ENCODE measurements around the gene EWSR1.

The EWSR1 gene

GRCh38 chr22:29267858-29268510 is at the start of gene EWSR1, which contains the start of gene RHBDD3 (continued):
- TF ChIP-seq ZNF148 (tag by site-specific recombination; IDR thresholded peaks at IDR 0.05; ENCODE audit: borderline replicate concordance) (0 out of 2 replicates have a peak, but pooled peaks have one; percentile 21), ZNF76 (tag by site-specific recombination; IDR thresholded peaks at IDR 0.05; ENCODE audit: borderline replicate concordance, low read depth) (peak; percentile 60), ZBTB20 (tag by site-specific recombination; IDR thresholded peaks at IDR 0.05) (0 out of 2 replicates have a peak, but pooled peaks have one; percentile 7), ZNF239 (tag by site-specific recombination; IDR thresholded peaks at IDR 0.05) (no peak), SALL2 (tag by site-specific recombination; IDR thresholded peaks at IDR 0.05; ENCODE audit: borderline replicate concordance) (no peak), KLF7 (tag by site-specific recombination; IDR thresholded peaks at IDR 0.05; ENCODE audit: borderline replicate concordance) (0 out of 2 replicates have a peak, but pooled peaks have one; percentile 10), ZNF585B (tag by site-specific recombination; IDR thresholded peaks at IDR 0.05) (no peak), AEBP2 (tag by site-specific recombination; IDR thresholded peaks at IDR 0.05; ENCODE audit: borderline replicate concordance) (peak; percentile 23; the same call in 1 of the 2 replicates), SCRT2 (tag by site-specific recombination; IDR thresholded peaks at IDR 0.05) (peak; percentile 49), ZBTB8A (tag by site-specific recombination; IDR thresholded peaks at IDR 0.05) (peak; percentile 83), ZNF121 (tag by site-specific recombination; IDR thresholded peaks at IDR 0.05) (no peak; the same call in 1 of the 2 replicates), ZNF701 (tag by site-specific recombination; IDR thresholded peaks at IDR 0.05) (no peak), ZNF660 (tag by site-specific recombination; IDR thresholded peaks at IDR 0.05) (no peak; the same call in none of the 2 replicates), ZBTB17 (tag by site-specific recombination; IDR thresholded peaks at IDR 0.05) (peak; percentile 96), ZNF837 (tag by site-specific recombination; IDR thresholded peaks at IDR 0.05) (no peak), RBAK (tag by site-specific recombination; IDR thresholded peaks at IDR 0.05) (no peak), ZNF529 (tag by site-specific recombination; IDR thresholded peaks at IDR 0.05; ENCODE audit: insufficient replicate concordance) (no peak), ZNF629 (tag by site-specific recombination; IDR thresholded peaks at IDR 0.05) (peak; percentile 80; the same call in 1 of the 2 replicates), ZNF580 (tag by site-specific recombination; IDR thresholded peaks at IDR 0.05) (peak; percentile 87), YY2 (tag by site-specific recombination; IDR thresholded peaks at IDR 0.05) (peak; percentile 92), ZNF184 (tag by site-specific recombination; IDR thresholded peaks at IDR 0.05) (peak; percentile 26; the same call in 1 of the 2 replicates), ZNF112 (tag by site-specific recombination; IDR thresholded peaks at IDR 0.05) (no peak), ZNF292 (tag by site-specific recombination; IDR thresholded peaks at IDR 0.05; ENCODE audit: borderline replicate concordance, low read depth) (no peak)
- TF ChIP-seq, protein P1, sequence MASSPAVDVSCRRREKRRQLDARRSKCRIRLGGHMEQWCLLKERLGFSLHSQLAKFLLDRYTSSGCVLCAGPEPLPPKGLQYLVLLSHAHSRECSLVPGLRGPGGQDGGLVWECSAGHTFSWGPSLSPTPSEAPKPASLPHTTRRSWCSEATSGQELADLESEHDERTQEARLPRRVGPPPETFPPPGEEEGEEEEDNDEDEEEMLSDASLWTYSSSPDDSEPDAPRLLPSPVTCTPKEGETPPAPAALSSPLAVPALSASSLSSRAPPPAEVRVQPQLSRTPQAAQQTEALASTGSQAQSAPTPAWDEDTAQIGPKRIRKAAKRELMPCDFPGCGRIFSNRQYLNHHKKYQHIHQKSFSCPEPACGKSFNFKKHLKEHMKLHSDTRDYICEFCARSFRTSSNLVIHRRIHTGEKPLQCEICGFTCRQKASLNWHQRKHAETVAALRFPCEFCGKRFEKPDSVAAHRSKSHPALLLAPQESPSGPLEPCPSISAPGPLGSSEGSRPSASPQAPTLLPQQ (tag by site-specific recombination; IDR thresholded peaks at IDR 0.05): peak; percentile 69
- TF ChIP-seq, protein P2, sequence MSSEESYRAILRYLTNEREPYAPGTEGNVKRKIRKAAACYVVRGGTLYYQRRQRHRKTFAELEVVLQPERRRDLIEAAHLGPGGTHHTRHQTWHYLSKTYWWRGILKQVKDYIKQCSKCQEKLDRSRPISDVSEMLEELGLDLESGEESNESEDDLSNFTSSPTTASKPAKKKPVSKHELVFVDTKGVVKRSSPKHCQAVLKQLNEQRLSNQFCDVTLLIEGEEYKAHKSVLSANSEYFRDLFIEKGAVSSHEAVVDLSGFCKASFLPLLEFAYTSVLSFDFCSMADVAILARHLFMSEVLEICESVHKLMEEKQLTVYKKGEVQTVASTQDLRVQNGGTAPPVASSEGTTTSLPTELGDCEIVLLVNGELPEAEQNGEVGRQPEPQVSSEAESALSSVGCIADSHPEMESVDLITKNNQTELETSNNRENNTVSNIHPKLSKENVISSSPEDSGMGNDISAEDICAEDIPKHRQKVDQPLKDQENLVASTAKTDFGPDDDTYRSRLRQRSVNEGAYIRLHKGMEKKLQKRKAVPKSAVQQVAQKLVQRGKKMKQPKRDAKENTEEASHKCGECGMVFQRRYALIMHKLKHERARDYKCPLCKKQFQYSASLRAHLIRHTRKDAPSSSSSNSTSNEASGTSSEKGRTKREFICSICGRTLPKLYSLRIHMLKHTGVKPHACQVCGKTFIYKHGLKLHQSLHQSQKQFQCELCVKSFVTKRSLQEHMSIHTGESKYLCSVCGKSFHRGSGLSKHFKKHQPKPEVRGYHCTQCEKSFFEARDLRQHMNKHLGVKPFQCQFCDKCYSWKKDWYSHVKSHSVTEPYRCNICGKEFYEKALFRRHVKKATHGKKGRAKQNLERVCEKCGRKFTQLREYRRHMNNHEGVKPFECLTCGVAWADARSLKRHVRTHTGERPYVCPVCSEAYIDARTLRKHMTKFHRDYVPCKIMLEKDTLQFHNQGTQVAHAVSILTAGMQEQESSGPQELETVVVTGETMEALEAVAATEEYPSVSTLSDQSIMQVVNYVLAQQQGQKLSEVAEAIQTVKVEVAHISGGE (tag by site-specific recombination; conservative IDR thresholded peaks at IDR 0.05; ENCODE audit: low read depth): 0 out of 2 replicates have a peak, but pooled peaks have one; percentile 23
- TF ChIP-seq, protein P3, sequence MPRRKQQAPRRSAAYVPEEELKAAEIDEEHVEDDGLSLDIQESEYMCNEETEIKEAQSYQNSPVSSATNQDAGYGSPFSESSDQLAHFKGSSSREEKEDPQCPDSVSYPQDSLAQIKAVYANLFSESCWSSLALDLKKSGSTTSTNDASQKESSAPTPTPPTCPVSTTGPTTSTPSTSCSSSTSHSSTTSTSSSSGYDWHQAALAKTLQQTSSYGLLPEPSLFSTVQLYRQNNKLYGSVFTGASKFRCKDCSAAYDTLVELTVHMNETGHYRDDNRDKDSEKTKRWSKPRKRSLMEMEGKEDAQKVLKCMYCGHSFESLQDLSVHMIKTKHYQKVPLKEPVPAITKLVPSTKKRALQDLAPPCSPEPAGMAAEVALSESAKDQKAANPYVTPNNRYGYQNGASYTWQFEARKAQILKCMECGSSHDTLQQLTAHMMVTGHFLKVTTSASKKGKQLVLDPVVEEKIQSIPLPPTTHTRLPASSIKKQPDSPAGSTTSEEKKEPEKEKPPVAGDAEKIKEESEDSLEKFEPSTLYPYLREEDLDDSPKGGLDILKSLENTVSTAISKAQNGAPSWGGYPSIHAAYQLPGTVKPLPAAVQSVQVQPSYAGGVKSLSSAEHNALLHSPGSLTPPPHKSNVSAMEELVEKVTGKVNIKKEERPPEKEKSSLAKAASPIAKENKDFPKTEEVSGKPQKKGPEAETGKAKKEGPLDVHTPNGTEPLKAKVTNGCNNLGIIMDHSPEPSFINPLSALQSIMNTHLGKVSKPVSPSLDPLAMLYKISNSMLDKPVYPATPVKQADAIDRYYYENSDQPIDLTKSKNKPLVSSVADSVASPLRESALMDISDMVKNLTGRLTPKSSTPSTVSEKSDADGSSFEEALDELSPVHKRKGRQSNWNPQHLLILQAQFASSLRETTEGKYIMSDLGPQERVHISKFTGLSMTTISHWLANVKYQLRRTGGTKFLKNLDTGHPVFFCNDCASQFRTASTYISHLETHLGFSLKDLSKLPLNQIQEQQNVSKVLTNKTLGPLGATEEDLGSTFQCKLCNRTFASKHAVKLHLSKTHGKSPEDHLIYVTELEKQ (tag by site-specific recombination; IDR thresholded peaks at IDR 0.05; ENCODE audit: borderline replicate concordance): 0 out of 2 replicates have a peak, but pooled peaks have one; percentile 45

Measured in HEK293 (cell line).